ENCODE data around the gene GPATCH2.
"Not testable (repeated sequence)": the region's sequence is repeated elsewhere in the genome, so short reads cannot be mapped to it uniquely, and the experiment has no call there.

The GPATCH2 gene

DNA sequence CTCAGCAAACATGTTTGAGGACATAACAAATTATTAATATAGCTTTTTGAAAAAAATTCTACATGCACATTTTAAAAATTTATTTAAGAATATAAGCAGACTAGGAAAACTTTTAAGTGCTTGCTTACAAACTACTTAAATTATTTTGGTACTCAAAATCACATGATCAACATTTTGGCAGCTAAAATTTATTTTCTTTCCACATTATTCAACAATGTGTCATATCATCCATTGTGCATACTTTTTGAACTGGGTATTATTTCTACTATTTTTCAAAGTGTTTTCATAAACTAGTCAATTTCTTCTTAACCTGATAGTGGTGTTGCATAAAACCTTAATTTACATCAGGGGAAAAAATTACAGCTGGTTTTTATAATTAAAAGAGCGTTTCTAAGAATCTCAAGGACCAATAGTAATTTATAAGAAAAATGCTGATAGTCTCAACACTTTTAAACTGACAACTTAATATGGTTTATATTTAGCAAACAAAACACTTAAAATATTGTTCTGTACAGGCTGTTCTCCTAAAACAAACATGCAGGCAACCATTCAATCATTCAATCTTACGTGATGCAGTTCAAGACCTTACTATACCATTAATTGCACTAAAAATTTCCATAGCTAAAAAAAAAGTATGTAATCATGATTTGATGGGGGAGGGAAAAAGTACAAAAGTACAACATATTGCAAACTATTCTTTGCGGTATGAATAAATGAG is 105.0 kb downstream of the GPATCH2 start:
- DNase-seq (ENCODE audit: low spot score), result no peak

- no peak for DNase-seq (ENCODE audit: low spot score)
These were observed 105.9 kb downstream of the GPATCH2 start for GRCh38 chr1:217524787-217525520.

DNA sequence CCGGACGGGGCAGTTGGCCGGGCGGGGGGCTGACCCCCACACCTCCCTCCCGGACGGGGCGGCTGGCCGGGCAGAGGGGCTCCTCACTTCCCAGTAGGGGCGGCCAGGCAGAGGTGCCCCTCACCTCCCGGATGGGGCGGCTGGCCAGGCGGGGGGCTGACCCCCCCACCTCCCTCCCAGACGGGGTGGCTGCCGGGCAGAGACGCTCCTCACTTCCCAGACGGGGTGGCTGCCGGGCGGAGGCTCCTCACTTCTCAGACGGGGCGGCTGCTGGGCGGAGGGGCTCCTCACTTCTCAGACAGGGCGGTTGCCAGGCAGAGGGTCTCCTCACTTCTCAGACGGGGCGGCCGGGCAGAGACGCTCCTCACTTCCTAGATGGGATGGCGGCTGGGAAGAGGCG is 107.0 kb downstream of the GPATCH2 start:
- DNase-seq (ENCODE audit: low spot score), result not testable (repeated sequence)

- no peak for DNase-seq (ENCODE audit: low spot score)
These were observed 108.6 kb downstream of the GPATCH2 start for GRCh38 chr1:217522277-217522676.

GRCh38 chr1:217521317-217521716 is 109.6 kb downstream of the GPATCH2 start:
- no peak for DNase-seq (ENCODE audit: low spot score)

GRCh38 chr1:217506878-217507277 is 124.0 kb downstream of the GPATCH2 start:
- no peak for DNase-seq (ENCODE audit: low spot score)

- no peak for DNase-seq (ENCODE audit: low spot score)
These were observed 132.7 kb downstream of the GPATCH2 start for GRCh38 chr1:217498209-217498608.

DNA sequence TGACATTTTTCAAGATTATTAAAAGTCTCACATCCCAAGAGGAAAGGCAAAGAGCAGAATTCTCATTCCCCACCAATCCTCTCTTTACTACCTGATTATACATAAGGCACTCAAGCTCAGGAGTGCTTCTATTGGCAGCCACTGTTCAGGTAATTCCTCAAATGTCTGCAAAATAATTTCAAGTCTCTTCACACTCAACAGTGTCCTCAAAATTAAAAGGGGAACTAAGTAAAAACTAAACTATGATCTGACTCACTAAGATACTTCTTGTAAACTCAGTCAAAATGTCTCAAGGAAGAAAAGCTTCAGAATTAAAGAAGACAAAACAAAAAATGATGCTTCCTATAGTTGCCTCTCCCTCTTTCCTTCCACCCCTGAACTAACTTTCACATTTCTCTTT is 135.6 kb downstream of the GPATCH2 start:
- DNase-seq (ENCODE audit: low spot score), result no peak

DNA sequence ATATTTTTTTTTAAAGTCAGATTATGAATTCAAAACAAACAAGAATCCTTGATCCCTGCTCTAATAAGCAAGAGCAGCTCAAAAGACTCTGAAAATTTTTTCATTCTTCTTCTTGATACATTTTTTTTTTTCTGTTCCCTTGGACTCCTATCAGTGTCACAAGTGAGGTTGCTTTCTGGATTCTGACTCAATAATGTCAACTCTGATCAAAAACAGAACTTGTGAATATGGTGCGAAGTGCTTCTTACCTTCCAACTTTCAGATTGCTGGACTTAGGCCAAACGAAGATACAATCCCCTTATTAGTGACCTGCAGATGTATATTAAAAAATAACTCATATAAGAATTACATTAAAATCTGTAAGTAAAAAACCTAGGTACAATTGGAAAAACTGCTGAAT is 136.1 kb downstream of the GPATCH2 start:
- DNase-seq (ENCODE audit: low spot score), result no peak

DNA sequence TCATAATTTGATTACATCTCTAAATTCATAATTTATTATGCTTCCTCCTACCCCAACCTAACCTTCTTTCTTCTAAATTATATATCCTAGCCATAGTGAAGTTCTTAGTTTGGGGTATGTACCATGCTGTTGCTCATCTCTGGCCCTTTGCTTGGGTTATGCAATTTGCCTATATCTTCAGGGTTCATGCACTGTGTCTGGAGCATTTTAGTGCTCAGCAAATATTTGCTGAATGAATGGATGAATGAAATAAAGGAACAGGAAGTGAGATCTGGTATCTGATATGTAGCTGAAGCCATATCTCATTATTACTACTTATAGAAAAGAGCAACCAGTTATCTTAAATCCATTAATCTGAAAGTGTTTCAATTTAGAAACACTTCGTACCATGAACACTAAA is 137.6 kb downstream of the GPATCH2 start:
- no peak for DNase-seq (ENCODE audit: low spot score)

GRCh38 chr1:217484871-217485270 is 146.0 kb downstream of the GPATCH2 start:
- DNase-seq (ENCODE audit: low spot score), result no peak

- DNase-seq (ENCODE audit: low spot score), result peak; percentile 68
These were observed 148.4 kb downstream of the GPATCH2 start for GRCh38 chr1:217482356-217483102.

- no peak for DNase-seq (ENCODE audit: low spot score)
These were observed 152.4 kb downstream of the GPATCH2 start for GRCh38 chr1:217478450-217478849.

DNA sequence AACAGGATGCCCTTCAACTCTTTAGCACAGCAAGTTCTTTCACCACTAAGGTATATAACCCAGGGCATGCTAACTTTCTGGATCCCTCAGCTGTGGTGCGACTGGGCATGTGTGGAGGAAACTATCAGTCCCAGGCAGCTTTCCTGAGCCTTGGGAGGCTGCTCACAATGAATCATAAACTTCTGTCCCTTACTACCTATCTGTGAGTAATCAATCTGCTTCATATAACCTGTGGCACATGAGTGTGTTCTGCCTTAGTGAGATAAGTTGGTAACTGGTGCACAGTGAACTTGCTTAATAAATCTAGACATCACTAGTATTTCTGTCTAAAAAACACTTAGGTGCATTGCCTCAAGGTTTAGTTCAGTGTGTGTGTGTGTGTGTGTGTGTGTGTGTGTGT is 158.0 kb downstream of the GPATCH2 start:
- no peak for DNase-seq (ENCODE audit: low spot score)

DNA sequence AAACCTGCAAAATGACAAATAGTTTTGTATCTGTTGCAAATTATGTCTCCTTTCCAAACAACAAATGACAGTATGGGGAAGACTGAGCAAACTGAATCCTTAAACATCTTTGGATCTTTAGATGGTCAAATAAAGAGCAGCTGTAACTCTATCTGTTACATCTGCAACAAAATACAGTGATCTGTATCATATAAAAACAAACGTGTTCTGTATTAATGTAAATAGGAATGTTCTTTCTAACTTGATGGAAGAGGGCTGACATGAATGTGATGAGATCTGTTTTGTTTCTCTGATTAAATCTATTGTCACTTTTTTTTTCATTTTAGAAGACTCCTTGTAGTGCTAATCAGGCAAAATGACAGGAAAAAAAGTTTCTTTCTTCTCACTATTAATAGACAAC is 159.5 kb downstream of the GPATCH2 start:
- no peak for DNase-seq (ENCODE audit: low spot score)

GRCh38 chr1:217469983-217470382 is 160.9 kb downstream of the GPATCH2 start:
- DNase-seq (ENCODE audit: low spot score), result no peak

DNA sequence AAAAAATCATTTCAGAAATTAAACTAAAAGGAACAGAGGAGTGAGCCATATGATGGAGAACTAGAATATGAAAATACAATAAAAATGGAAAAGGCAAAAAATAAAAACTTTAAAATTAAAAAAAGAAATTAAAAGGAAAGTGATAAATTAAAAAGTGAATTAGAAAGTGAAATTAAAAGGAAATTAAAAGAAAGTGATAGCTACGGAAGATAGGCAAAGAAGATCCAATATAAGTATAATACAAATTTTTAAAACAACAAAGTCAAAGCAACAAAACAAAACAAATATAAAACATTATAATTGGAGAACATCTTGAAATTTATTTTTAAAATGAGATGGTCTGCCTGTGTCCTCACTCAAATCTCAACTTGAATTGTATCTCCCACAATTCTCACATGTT is 165.8 kb downstream of the GPATCH2 start:
- DNase-seq (ENCODE audit: low spot score), result no peak

DNA sequence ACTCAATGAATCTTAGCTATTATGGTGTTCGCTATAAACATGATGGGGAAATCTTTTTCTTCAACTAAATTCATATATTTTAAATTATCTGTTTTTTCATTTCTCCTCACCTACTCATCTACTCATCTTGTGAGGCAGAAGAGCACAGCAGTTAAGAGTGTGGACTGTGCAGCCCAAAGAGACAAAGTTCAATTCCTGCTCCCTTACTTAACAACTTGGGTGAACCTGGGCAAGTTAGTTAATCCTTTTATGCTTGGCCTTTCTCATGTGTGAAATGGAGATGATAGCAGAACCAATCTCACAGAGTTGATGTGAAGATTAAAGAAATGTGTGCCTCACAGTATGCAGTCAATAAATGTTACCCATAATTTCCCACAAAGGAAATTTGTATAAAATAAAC is 168.2 kb downstream of the GPATCH2 start:
- no peak for DNase-seq (ENCODE audit: low spot score)

DNA sequence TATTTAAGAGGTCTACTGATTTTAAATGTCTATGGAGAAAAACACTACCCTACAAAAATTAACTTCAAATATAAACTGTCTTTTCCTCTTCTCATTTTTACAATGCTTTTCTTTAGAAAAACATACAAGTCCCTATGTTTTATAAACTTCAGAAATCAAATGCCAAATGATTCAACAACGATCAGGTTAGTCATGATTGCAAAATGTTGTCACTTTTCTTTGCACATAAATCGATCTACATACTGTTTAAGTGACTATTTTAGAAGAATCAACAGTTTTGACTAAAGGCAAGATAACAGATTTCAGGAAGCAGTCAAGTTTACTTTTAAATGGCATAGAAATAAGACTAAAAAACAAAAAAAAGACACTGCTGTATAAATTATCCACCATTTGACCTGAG is 168.7 kb downstream of the GPATCH2 start:
- DNase-seq (ENCODE audit: low spot score), result no peak

DNA sequence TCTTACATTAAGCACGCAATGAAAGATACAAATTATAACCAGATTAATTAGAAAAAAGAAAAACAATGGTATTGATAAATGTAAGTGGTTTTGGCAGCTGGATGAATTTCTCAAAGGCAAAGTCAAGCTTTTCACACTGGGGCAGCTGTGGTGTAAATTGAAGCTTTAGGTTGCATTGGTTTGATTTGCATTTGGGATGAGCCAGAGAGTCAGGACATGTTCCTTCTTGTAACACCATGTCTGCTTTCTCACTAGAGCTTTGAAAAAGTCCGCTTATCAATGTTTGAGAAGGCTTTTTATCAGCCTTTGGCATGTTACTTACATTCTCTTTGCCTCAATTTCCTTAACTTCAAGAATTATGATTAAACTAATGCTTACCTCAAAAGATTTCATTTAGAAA is 173.9 kb downstream of the GPATCH2 start:
- no peak for DNase-seq (ENCODE audit: low spot score)

- no peak for DNase-seq (ENCODE audit: low spot score)
These were observed 174.6 kb downstream of the GPATCH2 start for GRCh38 chr1:217456261-217456660.

GRCh38 chr1:217453816-217454215 is 177.1 kb downstream of the GPATCH2 start:
- no peak for DNase-seq (ENCODE audit: low spot score)

- no peak for DNase-seq (ENCODE audit: low spot score)
These were observed 181.5 kb downstream of the GPATCH2 start for GRCh38 chr1:217449370-217449769.
